Effector memory CD4-positive, alpha-beta T cell (primary cell): ENCODE measurements around the gene ZNF75A.
A peak's percentile ranks its signal among the peaks of the same experiment; 100 is the strongest.
"Not testable (repeated sequence)": the region's sequence is repeated elsewhere in the genome, so short reads cannot be mapped to it uniquely, and the experiment has no call there.

Experiments
- DNase-seq, 3 donors: peaks; one replicate each; pipeline ENCODE4 v3.0.0-alpha.2; 2020
- H3K27ac ChIP-seq: 2 replicates; pipeline ENCODE4 v1.7.0; 2013; ENCODE audit warnings: mild to moderate bottlenecking, low read length, moderate library complexity; ENCODE audit not compliant: insufficient read depth, poor library complexity, severe bottlenecking
- H3K27me3 ChIP-seq: replicated peaks from 2 replicates; pipeline ENCODE4 v1.7.0; 2013; ENCODE audit warnings: mild to moderate bottlenecking, low read length; ENCODE audit not compliant: insufficient read depth, control insufficient read depth, poor library complexity, severe bottlenecking
- H3K36me3 ChIP-seq: 2 replicates; pipeline ENCODE4 v1.7.0; 2013; ENCODE audit warnings: mild to moderate bottlenecking, low read length, moderate library complexity; ENCODE audit not compliant: control insufficient read depth, insufficient read depth
- H3K4me1 ChIP-seq: 2 replicates; pipeline ENCODE4 v1.7.0; 2013; ENCODE audit warnings: low read length, mild to moderate bottlenecking; ENCODE audit not compliant: control insufficient read depth, insufficient read depth, poor library complexity, severe bottlenecking
- H3K4me3 ChIP-seq: 2 replicates; pipeline ENCODE4 v1.7.0; 2013; ENCODE audit warnings: low read length, low read depth, mild to moderate bottlenecking; ENCODE audit not compliant: insufficient read depth, poor library complexity, severe bottlenecking
- H3K9me3 ChIP-seq: 2 replicates; pipeline ENCODE4 v1.7.0; 2013; ENCODE audit warnings: mild to moderate bottlenecking, low read length, moderate library complexity; ENCODE audit not compliant: control insufficient read depth

ZNF75A gene

GRCh38 chr16:3270718-3271117, 34.6 kb upstream of the ZNF75A start:
- not testable (repeated sequence) for H3K4me3 ChIP-seq, H3K27me3 ChIP-seq, H3K36me3 ChIP-seq, H3K4me1 ChIP-seq, H3K9me3 ChIP-seq, DNase-seq, H3K27ac ChIP-seq

- not testable (repeated sequence) for DNase-seq, H3K9me3 ChIP-seq, H3K27me3 ChIP-seq, H3K27ac ChIP-seq, H3K4me1 ChIP-seq, H3K36me3 ChIP-seq, H3K4me3 ChIP-seq
These were observed 34.0 kb upstream of the ZNF75A start for GRCh38 chr16:3271281-3271680.

GRCh38 chr16:3274490-3274889, 30.8 kb upstream of the ZNF75A start:
- Histone ChIP-seq H3K4me1 (no peaks in the 10 kb centered on the region), H3K4me3 (no peak overlapping the region), H3K27ac (no peak overlapping the region)

GRCh38 chr16:3274947-3275346, 30.4 kb upstream of the ZNF75A start:
- Histone ChIP-seq H3K27ac (no peak overlapping the region), H3K4me3 (no peak overlapping the region), H3K9me3 (no peaks in the 10 kb centered on the region), H3K36me3 (no peaks in the 10 kb centered on the region), H3K27me3 (no peaks in the 10 kb centered on the region), H3K4me1 (no peaks in the 10 kb centered on the region)
- DNase-seq: no peak

More at GRCh38 chr16:3274490-3274889, 30.8 kb upstream of the ZNF75A start:
- Histone ChIP-seq H3K27me3 (no peaks in the 10 kb centered on the region), H3K36me3 (no peaks in the 10 kb centered on the region), H3K9me3 (no peaks in the 10 kb centered on the region)
- no peak for DNase-seq

GRCh38 chr16:3276679-3277078, 28.6 kb upstream of the ZNF75A start:
- H3K36me3 ChIP-seq: no peaks in the 10 kb centered on the region

GRCh38 chr16:3281222-3281820, 24.0 kb upstream of the ZNF75A start:
- peaks cover 10% of the 10 kb centered on the region for H3K36me3 ChIP-seq
- peaks cover 20% of the 10 kb centered on the region for H3K4me1 ChIP-seq
- H3K9me3 ChIP-seq: no peaks in the 10 kb centered on the region
- no peak for DNase-seq
- H3K27me3 ChIP-seq: no peaks in the 10 kb centered on the region
- no peak overlapping the region for H3K4me3 ChIP-seq
- no peak overlapping the region for H3K27ac ChIP-seq

More at GRCh38 chr16:3276679-3277078, 28.6 kb upstream of the ZNF75A start:
- DNase-seq: no peak
- H3K27ac ChIP-seq: no peak overlapping the region
- no peaks in the 10 kb centered on the region for H3K9me3 ChIP-seq
- no peaks in the 10 kb centered on the region for H3K27me3 ChIP-seq
- no peaks in the 10 kb centered on the region for H3K4me1 ChIP-seq
- no peak overlapping the region for H3K4me3 ChIP-seq

GRCh38 chr16:3282103-3282729, 23.1 kb upstream of the ZNF75A start:
- Histone ChIP-seq H3K4me1 (peaks cover 20% of the 10 kb centered on the region), H3K4me3 (peak overlapping the region; percentile 85), H3K9me3 (no peaks in the 10 kb centered on the region), H3K27me3 (no peaks in the 10 kb centered on the region), H3K27ac (peak overlapping the region; percentile 88), H3K36me3 (peaks cover 17% of the 10 kb centered on the region)
- no peak for DNase-seq

GRCh38 chr16:3282730-3283542, 22.4 kb upstream of the ZNF75A start, which contains the start of gene ZNF263:
ZNF263 (plus strand) TSS chr16:3283491; CDS start chr16:3283819, 328 bp downstream.
- Histone ChIP-seq H3K27ac (peak within 1 kb of the TSS; percentile 88), H3K36me3 (peaks cover 21% of the 10 kb centered on the region), H3K4me1 (peaks cover 20% of the 10 kb centered on the region), H3K4me3 (peak within 1 kb of the TSS; percentile 85), H3K9me3 (no peaks in the 10 kb centered on the region), H3K27me3 (no peaks in the 10 kb centered on the region)
- DNase-seq: peak; percentile 83 to 89 (median 86)

- Histone ChIP-seq H3K36me3 (peaks cover 28% of the 10 kb centered on the region), H3K9me3 (peaks cover under 1% of the 10 kb centered on the region), H3K4me3 (peak overlapping the region; percentile 85), H3K27me3 (no peaks in the 10 kb centered on the region), H3K27ac (peak overlapping the region; percentile 88), H3K4me1 (peaks cover 20% of the 10 kb centered on the region)
- DNase-seq: no peak
These were observed 21.5 kb upstream of the ZNF75A start for GRCh38 chr16:3283543-3284447.
